GM21786 (cell line): ENCODE data around the gene LRRC75B.
"Not testable (repeated sequence)": the region's sequence is repeated elsewhere in the genome, so short reads cannot be mapped to it uniquely, and the experiment has no call there.

Experiments
- ATAC-seq: cut with Tn5 transposase; IDR thresholded peaks from one replicate; pipeline ENCODE4 v1.9.1; 2021; ENCODE audit not compliant: unreplicated experiment

LRRC75B gene

DNA sequence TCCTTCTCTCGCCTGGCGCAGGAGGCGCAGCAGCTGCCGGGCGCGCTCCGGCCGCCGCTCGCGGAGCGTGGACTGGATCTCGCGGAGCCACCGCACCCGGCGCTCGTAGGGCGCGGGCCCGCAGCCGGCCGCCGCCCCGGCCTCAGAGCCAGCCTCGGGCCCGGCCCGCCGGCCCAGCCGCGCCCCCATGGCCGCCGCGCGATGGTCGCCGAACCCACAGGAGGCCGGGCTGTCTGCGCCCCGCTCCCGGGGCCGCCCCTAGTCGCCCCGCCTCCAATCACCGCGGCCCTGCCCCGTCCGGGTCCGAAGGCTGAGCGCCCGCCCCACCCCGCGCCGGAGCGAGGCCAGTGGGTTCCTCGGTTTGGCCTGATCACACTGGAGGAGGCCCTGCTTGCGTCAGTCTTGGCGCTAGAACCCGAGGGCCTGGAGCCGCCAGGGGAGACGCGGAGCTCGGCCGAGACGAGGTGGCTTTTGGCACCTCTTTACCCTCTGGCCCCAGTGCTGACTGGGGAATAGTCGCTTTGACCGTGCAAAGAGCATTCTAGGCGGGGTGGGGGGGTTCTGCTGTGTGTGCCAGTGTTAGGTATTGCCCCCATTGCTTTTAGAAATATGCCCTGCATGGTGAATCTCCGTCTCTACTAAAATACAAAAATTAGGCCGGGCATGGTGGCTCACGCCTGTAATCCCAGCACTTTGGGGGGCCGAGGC lies at the start of gene LRRC75B:
Gene LRRC75B, minus strand, starts transcription at position 223 of the 708 bp plus-strand sequence. Its CDS starts 34 bp downstream, at position 189.
- ATAC-seq, result peak; percentile 70

GRCh38 chr22:24642307-24642706 lies 49.4 kb upstream of the LRRC75B start:
- ATAC-seq, result not testable (repeated sequence)

DNA sequence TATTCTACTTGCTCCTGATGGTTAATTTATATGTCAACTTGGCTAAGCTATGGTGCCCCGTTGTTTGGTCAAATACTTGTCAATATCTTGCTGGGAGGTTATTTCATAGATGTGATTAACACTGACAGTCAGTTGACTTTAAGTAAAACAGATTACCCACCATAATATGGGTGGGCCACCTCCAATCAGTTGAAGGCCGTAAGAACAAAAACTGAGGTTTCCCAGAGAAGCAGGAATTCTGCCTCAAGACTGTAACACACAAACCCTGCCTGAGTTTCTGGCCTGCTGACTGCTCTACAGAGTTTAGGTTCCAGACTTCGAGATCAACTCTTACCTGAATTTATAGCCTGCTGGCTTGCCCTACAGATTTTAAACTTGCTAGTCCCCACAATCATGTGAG lies 43.6 kb upstream of the LRRC75B start:
- not testable (repeated sequence) for ATAC-seq

- ATAC-seq, result not testable (repeated sequence)
Measured at GRCh38 chr22:24634776-24635389, 42.0 kb upstream of the LRRC75B start.

DNA sequence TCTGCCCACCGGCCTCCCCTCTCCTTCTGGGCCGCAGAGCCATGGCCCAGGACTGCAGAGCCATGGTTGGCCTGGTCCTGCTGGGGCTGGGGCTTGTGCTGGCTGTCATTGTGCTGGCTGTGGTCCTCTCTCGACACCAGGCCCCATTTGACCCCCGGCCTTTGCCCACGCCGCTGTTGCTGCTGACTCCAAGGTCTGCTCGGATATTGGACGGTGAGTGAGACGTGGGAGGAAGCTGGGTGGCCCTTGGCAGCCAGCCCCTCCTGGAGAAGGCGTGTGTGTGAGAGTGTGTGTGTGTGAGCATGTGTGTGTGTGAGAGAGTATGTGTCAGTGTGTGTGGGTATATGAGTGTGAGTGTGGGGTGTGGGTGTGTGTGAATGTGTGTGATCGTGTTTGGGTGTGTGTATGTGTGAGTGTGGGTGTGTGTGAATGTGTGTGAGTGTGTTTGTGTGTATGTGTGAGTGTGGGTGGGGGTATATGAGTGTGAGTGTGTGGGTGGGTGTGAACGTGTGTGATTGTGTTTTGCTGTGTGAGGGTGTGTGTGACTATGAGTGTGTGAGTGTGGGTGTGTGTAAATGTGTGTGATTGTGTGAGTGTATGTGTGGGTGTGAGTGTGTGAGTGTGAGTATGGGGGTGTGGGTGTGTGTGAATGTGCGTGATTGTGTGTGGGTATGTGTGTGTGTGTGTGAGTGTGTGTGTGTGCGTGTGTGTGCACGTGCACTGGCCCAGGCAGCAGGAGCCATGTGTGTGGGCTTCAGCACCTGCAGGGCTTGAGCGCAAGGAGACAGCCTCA lies 40.6 kb upstream of the LRRC75B start:
- not testable (repeated sequence) for ATAC-seq

- ATAC-seq, result not testable (repeated sequence)
Measured at GRCh38 chr22:24632642-24633041, 39.8 kb upstream of the LRRC75B start.

DNA sequence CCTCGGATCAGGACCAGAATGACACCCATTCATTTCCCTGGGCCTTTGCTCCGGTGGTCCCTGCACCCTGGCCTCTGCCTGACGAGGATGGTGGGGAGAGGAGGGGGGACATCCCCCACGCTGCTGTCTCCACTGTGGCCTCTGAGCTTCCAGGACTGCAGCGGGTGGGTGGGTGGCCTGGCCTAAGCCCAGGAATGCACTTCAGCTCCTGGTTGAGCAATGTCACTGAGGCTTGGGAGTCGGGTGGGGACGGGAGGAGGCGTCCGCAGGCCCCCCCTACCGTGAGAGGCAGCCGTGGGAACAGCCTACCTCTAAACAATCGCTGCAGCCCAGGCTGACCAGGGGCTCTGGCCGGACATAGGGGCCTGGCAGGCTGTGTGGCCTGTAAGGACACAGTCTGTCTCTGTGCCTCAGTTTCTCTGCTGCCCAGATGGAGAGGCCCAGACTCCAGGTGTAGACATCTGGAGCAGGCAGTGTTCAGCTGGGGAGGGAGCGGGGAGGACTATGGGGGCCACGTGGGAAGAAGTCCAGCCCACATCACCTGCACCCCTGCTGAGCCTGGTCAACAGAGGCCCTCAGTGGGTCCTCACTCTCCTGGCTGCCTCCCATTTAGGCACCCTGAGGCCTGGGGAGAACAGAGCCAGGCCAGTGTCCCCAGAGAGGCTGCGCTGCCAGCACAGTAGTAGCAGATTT lies 38.7 kb upstream of the LRRC75B start:
- not testable (repeated sequence) for ATAC-seq

- ATAC-seq, result not testable (repeated sequence)
Measured at GRCh38 chr22:24630812-24631427, 38.0 kb upstream of the LRRC75B start.

- not testable (repeated sequence) for ATAC-seq
Measured at GRCh38 chr22:24629069-24629468, 36.2 kb upstream of the LRRC75B start.

DNA sequence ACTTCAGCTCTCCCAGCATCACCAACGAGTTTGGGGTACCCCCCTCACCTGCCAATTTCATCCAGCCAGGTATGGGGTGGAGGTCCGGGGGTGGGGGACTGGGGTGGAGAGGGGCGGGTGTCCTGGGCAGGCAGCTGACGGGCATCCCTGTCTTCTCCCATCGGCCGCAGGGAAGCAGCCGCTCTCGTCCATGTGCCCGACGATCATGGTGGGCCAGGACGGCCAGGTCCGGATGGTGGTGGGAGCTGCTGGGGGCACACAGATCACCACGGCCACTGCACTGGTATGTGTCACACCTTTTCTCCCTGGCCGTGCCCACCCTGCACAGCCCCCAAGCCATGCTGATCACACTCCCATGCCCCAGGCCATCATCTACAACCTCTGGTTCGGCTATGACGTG lies 35.0 kb upstream of the LRRC75B start:
- not testable (repeated sequence) for ATAC-seq

GRCh38 chr22:24622596-24622995 lies 29.7 kb upstream of the LRRC75B start:
- ATAC-seq, result not testable (repeated sequence)

DNA sequence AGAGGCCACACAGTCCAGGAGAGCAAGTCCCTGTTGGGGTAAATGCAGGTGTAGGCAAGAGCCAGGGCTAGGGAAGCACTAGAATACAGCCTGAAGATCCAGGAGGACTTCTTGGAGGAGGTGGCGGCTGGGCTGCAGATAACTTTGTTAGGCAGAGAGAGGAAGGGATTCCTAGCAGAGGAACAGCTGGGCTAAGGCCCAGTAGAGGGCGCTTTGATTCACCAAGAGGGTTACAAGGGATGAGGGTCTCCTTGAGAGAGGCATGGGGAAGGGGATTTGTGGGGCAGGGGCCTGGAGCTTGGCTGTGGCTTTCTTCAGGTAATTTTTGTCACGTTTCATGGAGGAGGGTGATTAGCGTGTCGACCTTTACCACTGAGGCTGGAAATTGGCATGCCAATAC lies 28.4 kb upstream of the LRRC75B start:
- ATAC-seq, result not testable (repeated sequence)

DNA sequence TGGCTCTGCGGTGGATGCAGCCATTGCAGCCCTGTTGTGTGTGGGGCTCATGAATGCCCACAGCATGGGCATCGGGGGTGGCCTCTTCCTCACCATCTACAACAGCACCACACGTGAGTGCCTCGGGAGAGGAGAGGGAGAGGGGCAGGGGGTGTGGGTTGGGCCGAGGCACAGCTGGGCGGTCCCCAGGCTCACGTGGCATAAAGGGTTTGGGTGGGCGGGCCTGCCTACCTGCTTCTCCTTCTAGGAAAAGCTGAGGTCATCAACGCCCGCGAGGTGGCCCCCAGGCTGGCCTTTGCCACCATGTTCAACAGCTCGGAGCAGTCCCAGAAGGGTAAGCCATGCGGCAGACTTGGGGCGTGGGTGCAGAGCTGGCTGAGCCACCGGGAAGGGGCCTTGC lies 21.9 kb upstream of the LRRC75B start:
- ATAC-seq, result not testable (repeated sequence)

- ATAC-seq, result not testable (repeated sequence)
Measured at GRCh38 chr22:24609888-24610287, 17.0 kb upstream of the LRRC75B start.

DNA sequence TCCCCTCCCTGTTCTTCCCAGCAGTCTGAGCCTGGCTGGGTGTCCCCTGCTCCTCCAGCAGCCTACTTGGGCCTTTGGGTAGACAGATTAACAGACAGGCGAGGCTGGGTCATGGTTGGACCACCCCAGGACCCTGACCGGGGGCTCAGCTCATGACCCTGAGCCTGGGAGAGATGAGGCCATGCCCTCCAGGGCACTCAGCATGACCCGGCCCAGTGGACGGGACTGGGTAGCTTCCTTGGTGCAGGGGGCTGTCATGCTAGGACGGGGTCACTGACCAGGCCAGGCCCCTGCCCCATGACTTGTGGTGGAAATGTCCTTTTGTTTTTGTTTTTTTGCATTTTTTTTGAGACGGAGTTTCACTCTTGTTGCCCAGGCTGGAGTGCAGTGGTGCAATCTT lies 15.5 kb upstream of the LRRC75B start:
- ATAC-seq, result not testable (repeated sequence)

DNA sequence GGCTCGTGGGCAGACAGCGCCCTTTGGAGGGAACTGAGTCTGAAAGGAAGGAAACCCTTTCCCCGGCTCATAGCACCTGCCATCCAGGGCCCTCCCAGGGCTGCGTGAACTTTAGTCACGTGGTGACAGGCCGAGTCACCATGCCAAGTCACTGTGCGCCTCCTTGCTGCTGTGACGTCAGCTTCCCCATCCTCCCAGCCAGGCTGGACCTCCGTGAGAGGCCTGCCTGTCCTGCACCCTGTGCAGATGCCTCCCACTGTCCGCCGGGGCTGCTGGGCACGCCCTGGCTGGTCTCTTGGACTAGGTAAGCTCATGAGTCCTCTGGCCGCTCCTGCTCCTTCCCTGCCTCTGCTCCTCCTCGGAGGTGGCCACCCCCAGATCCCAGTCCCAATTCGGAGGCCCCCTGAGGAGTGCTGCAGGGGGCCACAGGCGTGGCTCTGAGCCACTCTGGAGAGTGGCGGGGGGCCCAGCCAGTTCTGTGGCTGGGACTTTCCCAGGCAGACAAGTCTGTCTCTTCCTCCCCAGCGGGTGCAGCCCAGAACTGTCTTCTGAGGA lies 14.6 kb upstream of the LRRC75B start:
- peak; percentile 62 for ATAC-seq

DNA sequence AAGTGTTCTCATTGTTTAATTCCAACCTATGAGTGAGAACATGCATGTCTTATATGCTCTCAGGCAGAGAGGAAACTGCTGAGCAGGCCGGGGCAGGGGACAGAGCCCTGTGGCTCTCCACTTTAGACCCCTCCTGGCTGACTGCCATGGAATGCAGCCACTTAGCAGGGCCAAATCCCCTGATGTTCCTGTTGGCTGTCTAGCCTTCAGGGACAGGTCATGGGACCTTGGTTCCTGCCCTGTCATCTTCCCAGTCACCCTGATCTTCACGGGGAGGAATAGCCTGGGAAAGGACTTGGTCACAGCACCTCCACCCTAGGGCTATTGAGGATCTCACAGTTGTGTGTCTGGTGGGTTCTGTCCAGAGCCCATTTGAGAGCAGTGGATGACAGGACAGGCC lies 13.5 kb upstream of the LRRC75B start:
- not testable (repeated sequence) for ATAC-seq

DNA sequence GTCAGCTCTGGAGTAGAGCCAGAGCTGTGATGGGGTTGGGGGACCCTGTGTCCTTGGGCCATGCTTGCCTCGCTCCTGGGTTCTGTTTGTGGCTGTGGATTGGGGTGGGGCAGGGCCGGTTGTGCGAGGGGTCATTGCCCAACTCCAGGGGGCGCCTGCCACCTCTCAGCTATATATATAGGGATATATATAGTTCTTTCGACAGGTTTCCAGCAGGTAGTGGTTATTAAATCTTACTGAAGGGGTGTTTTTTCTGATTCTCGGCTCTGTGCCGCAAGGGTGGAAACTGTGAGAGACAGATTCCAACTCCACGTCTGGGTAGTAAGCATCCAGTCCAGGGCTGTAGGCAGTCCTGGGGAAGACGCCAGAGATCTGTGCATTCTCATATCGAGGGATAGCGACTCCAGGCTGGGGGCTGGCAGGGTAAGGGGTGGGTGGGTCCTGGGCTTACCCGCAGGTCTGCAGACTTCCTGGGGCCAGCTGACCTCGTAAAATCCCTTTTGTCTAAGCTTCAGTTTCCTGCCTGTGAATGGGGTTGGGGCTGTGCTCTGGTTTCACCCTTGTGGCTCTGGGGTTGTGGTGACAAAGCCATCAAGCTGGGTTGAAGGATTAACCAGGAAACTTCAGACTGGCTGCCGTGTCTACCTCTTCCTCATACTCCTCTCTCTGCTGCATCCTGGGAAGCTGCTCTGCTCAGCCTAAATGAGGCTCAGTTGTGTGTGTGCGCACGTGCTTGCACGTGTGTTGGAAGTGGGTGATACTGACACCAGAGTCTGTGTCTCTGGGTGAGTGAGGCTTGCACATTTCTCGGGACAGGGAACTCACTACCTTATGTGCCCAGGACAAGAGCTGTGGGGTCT lies 11.1 kb upstream of the LRRC75B start:
- ATAC-seq, result not testable (repeated sequence)
